ENCODE data around the gene TBC1D12.

- TF ChIP-seq CTCF (IDR thresholded peaks at IDR 0.05) (no peak), POLR2AphosphoS5 (IDR thresholded peaks at IDR 0.05) (no peak), POLR2A (IDR thresholded peaks at IDR 0.05) (no peak)
Observed at GRCh38 chr10:94465684-94466083, 63.3 kb downstream of the TBC1D12 start.

Measured in prostate gland (tissue), 2 donors.